Activated CD8-positive, alpha-beta memory T cell treated with anti-CD3 and anti-CD28 coated beads, Interleukin-2, amount 10 ng/mL, durations not matched to agents 7 days and 5 days (primary cell): ENCODE measurements around the gene TEAD4. TPM values are rescaled to one million over a fixed set of nuclear protein-coding genes. Genes with fewer than 3 reads are reported as not detected.

Source experiments
- ATAC-seq: fragments of 150-1000 bp; cut with Tn5 transposase; one replicate; pipeline ENCODE4 v1.10.0; 2021; ENCODE audit warnings: moderate library complexity
- CTCF ChIA-PET: fragments of 350-600 bp; sonication (Branson Sonifier 250); formaldehyde crosslinking; loops from one replicate; lab custom pipeline; 2021; ENCODE audit warnings: antibody characterized with exemption; lab: Charles Lee
- DNase-seq: peaks from one replicate; pipeline ENCODE4 v3.0.0-alpha.2; 2020
- H3K27ac Mint-ChIP-seq: one replicate; pipeline ENCODE4 v1.8.0; 2021; ENCODE audit warnings: mild to moderate bottlenecking, mixed read lengths
- H3K27me3 Mint-ChIP-seq: one replicate; pipeline ENCODE4 v1.8.0; 2021; ENCODE audit warnings: mixed read lengths
- H3K36me3 Mint-ChIP-seq: one replicate; pipeline ENCODE4 v1.8.0; 2021; ENCODE audit warnings: mild to moderate bottlenecking, mixed read lengths
- H3K4me1 Mint-ChIP-seq: one replicate; pipeline ENCODE4 v1.8.0; 2021; ENCODE audit warnings: mixed read lengths
- H3K4me3 Mint-ChIP-seq: one replicate; pipeline ENCODE4 v1.8.0; 2021; ENCODE audit warnings: mild to moderate bottlenecking, moderate library complexity, mixed read lengths
- H3K9me3 Mint-ChIP-seq: one replicate; pipeline ENCODE4 v1.8.0; 2022; ENCODE audit warnings: low read depth, mixed read lengths
- total RNA-seq, 2 experiments: library from RNA; stranded (reverse); gene quantifications; one replicate each; pipeline ENCODE4 v1.2.3, GENCODE V29; 2021

TEAD4 gene
- total RNA-seq, 2 experiments from 2014 or later = 0.44 to 1.6 TPM

GRCh38 chr12:2967651-2968050 is 8.5 kb downstream of the TEAD4 start:
- H3K27ac Mint-ChIP-seq = no peak overlapping the region
- CTCF ChIA-PET = no interaction called here
- no peak overlapping the region for H3K4me3 Mint-ChIP-seq

DNA sequence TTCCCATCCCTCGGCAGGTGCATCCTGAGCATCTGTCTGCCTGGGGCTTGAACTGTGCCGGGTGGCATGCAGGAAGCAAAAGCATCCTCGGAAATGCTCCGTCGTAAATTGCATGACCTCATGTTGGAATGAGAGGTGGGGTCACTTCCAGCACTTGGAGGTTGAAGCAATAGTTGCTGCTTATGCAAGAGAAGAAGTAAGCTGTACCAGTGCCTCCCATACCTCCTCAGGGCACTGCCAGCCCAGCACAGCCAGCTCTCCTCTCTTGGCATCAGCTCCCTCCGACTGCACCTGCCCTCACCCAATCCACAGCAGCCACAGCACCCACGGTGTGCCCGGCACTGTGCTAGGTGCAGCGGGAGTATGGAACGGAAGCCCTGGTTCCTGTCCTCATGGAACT is 11.5 kb downstream of the TEAD4 start:
- H3K36me3 Mint-ChIP-seq = no peaks in the 10 kb centered on the region
- H3K4me1 Mint-ChIP-seq = no peaks in the 10 kb centered on the region
- no peak overlapping the region for H3K4me3 Mint-ChIP-seq
- no peaks in the 10 kb centered on the region for H3K9me3 Mint-ChIP-seq
- peaks cover 2% of the 10 kb centered on the region for H3K27me3 Mint-ChIP-seq
- no peak for ATAC-seq
- CTCF ChIA-PET = no interaction called here
- H3K27ac Mint-ChIP-seq = no peak overlapping the region
- DNase-seq = no peak

More at GRCh38 chr12:2967651-2968050, 8.5 kb downstream of the TEAD4 start:
- Mint-ChIP-seq H3K27me3 (peaks cover 14% of the 10 kb centered on the region), H3K4me1 (no peaks in the 10 kb centered on the region), H3K36me3 (no peaks in the 10 kb centered on the region), H3K9me3 (no peaks in the 10 kb centered on the region)
- no peak for ATAC-seq
- DNase-seq = no peak

- peaks cover 2% of the 10 kb centered on the region for H3K27me3 Mint-ChIP-seq
Observed at GRCh38 chr12:2973566-2973965, 14.4 kb downstream of the TEAD4 start.

DNA sequence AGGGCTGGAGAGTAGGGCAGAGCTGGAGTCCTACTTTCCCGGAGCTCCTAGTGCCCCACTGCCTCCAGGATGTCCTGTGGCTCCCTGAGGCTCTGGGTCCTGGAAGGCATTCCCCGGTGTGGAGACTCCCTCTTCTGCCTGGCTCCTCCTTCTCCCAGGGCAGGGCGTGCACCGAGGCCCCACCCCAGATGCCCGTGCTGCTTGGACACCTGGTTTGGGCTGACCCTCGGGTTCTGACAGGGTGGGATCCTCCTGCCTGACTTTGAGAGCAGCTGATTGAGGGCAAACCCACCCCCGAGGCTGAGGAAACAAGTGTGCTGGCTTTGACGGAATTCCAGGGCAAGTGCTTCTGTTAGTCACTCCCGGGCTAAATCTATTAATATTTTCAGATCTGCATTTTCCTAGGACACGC is 15.4 kb downstream of the TEAD4 start:
- CTCF ChIA-PET = no interaction called here
- H3K27me3 Mint-ChIP-seq = no peaks in the 10 kb centered on the region
- H3K36me3 Mint-ChIP-seq = no peaks in the 10 kb centered on the region
- no peak overlapping the region for H3K27ac Mint-ChIP-seq
- H3K9me3 Mint-ChIP-seq = no peaks in the 10 kb centered on the region
- H3K4me3 Mint-ChIP-seq = no peak overlapping the region
- no peak for ATAC-seq
- no peak for DNase-seq
- H3K4me1 Mint-ChIP-seq = no peaks in the 10 kb centered on the region

More at GRCh38 chr12:2973566-2973965, 14.4 kb downstream of the TEAD4 start:
- no peaks in the 10 kb centered on the region for H3K36me3 Mint-ChIP-seq
- no peaks in the 10 kb centered on the region for H3K9me3 Mint-ChIP-seq
- H3K4me1 Mint-ChIP-seq = no peaks in the 10 kb centered on the region
- H3K27ac Mint-ChIP-seq = no peak overlapping the region
- no peak overlapping the region for H3K4me3 Mint-ChIP-seq
- DNase-seq = no peak
- CTCF ChIA-PET = no interaction called here
- ATAC-seq = no peak

GRCh38 chr12:2976581-2976996 is 17.4 kb downstream of the TEAD4 start:
- ATAC-seq (no peak), DNase-seq (no peak)
- Mint-ChIP-seq H3K36me3 (no peaks in the 10 kb centered on the region), H3K4me1 (no peaks in the 10 kb centered on the region), H3K27ac (no peak overlapping the region), H3K4me3 (no peak overlapping the region), H3K9me3 (no peaks in the 10 kb centered on the region), H3K27me3 (no peaks in the 10 kb centered on the region)
- CTCF ChIA-PET = no interaction called here

DNA sequence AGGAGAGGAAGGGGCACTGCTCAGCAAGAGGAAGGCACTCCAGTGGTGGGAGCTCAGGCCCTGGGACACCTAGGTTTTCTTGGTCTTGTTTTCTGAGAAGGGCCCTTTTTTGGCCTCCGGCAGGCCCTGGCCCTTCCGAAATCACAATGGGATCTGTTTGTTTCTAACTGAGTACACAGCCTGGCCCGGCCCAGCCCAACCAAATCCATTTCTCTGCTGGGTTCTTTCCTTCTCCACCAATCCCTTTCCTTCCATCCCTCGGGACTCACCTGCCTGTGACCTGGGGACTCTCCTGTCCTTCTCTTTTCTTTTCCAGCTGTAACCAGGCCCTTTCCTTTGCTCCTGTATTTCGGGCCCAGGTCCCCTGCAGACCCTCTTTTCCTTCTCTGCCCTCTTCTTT is 18.6 kb downstream of the TEAD4 start:
- H3K27ac Mint-ChIP-seq = no peak overlapping the region
- no peak overlapping the region for H3K4me3 Mint-ChIP-seq
- no peaks in the 10 kb centered on the region for H3K9me3 Mint-ChIP-seq
- H3K27me3 Mint-ChIP-seq = no peaks in the 10 kb centered on the region
- no peaks in the 10 kb centered on the region for H3K36me3 Mint-ChIP-seq
- ATAC-seq = no peak
- no peaks in the 10 kb centered on the region for H3K4me1 Mint-ChIP-seq
- no peak for DNase-seq
- CTCF ChIA-PET = no interaction called here

- H3K27ac Mint-ChIP-seq = no peak overlapping the region
- H3K27me3 Mint-ChIP-seq = no peaks in the 10 kb centered on the region
- CTCF ChIA-PET = no interaction called here
- ATAC-seq (no peak), DNase-seq (no peak)
- no peaks in the 10 kb centered on the region for H3K4me1 Mint-ChIP-seq
- H3K4me3 Mint-ChIP-seq = no peak overlapping the region
- H3K9me3 Mint-ChIP-seq = no peaks in the 10 kb centered on the region
- H3K36me3 Mint-ChIP-seq = no peaks in the 10 kb centered on the region
Observed at GRCh38 chr12:2979806-2980205, 20.6 kb downstream of the TEAD4 start.

DNA sequence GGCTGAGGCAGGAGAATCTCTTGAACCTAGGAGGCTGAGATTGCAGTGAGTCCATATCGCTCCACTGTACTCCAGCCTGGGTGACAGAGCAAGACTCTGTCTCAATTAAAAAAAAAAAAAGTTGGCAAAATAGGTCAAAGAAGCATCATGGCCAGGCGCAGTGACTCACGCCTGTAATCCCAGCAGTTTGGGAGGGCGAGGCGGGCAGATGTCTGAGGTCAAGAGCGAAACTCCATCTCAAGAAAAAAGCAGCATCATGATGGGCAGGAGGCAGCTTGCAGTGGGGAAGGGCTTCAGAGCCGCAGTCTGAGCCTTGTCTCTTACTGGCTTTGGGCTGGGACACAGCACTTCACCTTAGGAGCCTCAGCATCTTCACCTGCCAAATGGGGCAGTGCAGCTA is 21.4 kb downstream of the TEAD4 start:
- no peaks in the 10 kb centered on the region for H3K4me1 Mint-ChIP-seq
- no peaks in the 10 kb centered on the region for H3K36me3 Mint-ChIP-seq
- no peaks in the 10 kb centered on the region for H3K9me3 Mint-ChIP-seq
- ATAC-seq (no peak), DNase-seq (no peak)
- no peak overlapping the region for H3K27ac Mint-ChIP-seq
- CTCF ChIA-PET = no interaction called here
- no peak overlapping the region for H3K4me3 Mint-ChIP-seq
- no peaks in the 10 kb centered on the region for H3K27me3 Mint-ChIP-seq

DNA sequence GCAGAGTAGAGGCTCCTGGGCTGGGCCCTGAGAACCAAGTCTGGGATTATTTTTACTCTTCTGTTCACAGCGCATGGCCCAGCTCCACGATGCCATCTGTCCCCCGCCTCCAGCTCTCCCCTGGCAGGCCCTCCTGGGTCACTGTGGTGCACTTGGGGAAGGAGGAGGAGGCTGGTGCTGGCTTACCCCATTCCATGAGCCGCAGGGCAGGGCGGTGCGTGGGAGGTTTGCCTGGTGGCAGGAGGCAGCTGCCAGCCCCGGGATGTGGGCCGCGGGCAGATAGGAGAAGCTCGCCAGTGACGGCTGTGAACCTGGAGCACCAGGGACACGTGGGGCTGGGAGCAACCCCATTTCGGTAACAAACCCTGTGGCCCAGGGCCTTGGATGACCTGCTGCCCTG is 23.2 kb downstream of the TEAD4 start:
- H3K9me3 Mint-ChIP-seq = no peaks in the 10 kb centered on the region
- CTCF ChIA-PET = no interaction called here
- no peak for ATAC-seq
- H3K4me3 Mint-ChIP-seq = no peak overlapping the region
- no peaks in the 10 kb centered on the region for H3K36me3 Mint-ChIP-seq
- no peak overlapping the region for H3K27ac Mint-ChIP-seq
- no peaks in the 10 kb centered on the region for H3K27me3 Mint-ChIP-seq
- no peaks in the 10 kb centered on the region for H3K4me1 Mint-ChIP-seq
- no peak for DNase-seq

DNA sequence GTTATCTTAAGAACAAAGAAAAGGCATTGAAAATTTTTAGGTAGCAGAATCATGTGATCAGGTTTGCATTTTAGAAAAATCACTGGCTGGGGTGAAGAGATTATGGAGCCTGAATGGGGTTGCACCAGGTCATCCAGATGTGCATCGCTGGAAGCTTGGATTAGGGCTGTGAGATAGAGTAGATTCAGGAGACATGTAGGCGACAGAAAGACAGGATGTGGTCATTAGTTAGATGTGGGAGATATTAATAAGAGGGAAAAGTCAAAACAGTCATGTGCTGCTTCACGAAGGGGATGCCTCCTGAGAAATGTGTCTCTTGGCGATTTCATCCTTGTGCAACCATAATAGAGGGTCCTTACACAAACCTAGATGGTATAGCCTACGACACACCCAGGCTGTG is 25.1 kb downstream of the TEAD4 start:
- Mint-ChIP-seq H3K36me3 (no peaks in the 10 kb centered on the region), H3K9me3 (no peaks in the 10 kb centered on the region), H3K4me3 (no peak overlapping the region), H3K27ac (no peak overlapping the region), H3K27me3 (no peaks in the 10 kb centered on the region), H3K4me1 (no peaks in the 10 kb centered on the region)
- DNase-seq = no peak
- CTCF ChIA-PET = no interaction called here
- no peak for ATAC-seq

GRCh38 chr12:2984698-2985097 is 25.5 kb downstream of the TEAD4 start:
- H3K27me3 Mint-ChIP-seq = no peaks in the 10 kb centered on the region
- CTCF ChIA-PET = no interaction called here
- no peak for DNase-seq

DNA sequence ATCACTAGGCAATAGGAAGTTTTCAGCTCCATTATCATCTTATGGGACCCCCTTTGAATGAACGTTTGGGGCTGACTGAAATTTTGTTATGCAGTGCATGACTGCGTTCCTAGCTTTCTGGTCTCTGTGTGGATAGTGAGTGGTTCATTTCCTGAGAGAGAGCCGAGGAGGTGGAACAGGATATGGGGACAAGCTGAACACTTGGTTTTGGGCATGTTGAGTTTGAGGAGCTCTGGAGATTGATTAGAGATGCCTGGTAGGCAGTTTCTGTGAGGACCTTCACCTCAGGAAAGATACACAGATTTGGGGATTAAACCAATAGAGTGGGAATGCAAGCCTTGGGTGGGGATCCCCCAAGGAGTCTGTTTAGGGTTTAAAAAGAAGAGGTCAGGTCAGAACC is 27.7 kb downstream of the TEAD4 start:
- no peak overlapping the region for H3K4me3 Mint-ChIP-seq
- ATAC-seq (no peak), DNase-seq (no peak)
- CTCF ChIA-PET = no interaction called here
- H3K27ac Mint-ChIP-seq = no peak overlapping the region
- H3K4me1 Mint-ChIP-seq = no peaks in the 10 kb centered on the region
- H3K9me3 Mint-ChIP-seq = no peaks in the 10 kb centered on the region
- H3K27me3 Mint-ChIP-seq = no peaks in the 10 kb centered on the region
- H3K36me3 Mint-ChIP-seq = no peaks in the 10 kb centered on the region

More at GRCh38 chr12:2984698-2985097, 25.5 kb downstream of the TEAD4 start:
- H3K4me1 Mint-ChIP-seq = no peaks in the 10 kb centered on the region
- H3K27ac Mint-ChIP-seq = no peak overlapping the region
- no peaks in the 10 kb centered on the region for H3K9me3 Mint-ChIP-seq
- ATAC-seq = no peak
- no peak overlapping the region for H3K4me3 Mint-ChIP-seq
- H3K36me3 Mint-ChIP-seq = no peaks in the 10 kb centered on the region

GRCh38 chr12:2988494-2988893 is 29.3 kb downstream of the TEAD4 start:
- no peaks in the 10 kb centered on the region for H3K36me3 Mint-ChIP-seq
- no peak overlapping the region for H3K4me3 Mint-ChIP-seq
- CTCF ChIA-PET = no interaction called here
- no peaks in the 10 kb centered on the region for H3K27me3 Mint-ChIP-seq
- DNase-seq = no peak
- H3K4me1 Mint-ChIP-seq = no peaks in the 10 kb centered on the region
- no peaks in the 10 kb centered on the region for H3K9me3 Mint-ChIP-seq
- H3K27ac Mint-ChIP-seq = no peak overlapping the region
- ATAC-seq = no peak

GRCh38 chr12:2992724-2993123 is 33.5 kb downstream of the TEAD4 start:
- ATAC-seq (no peak), DNase-seq (no peak)
- no peaks in the 10 kb centered on the region for H3K27me3 Mint-ChIP-seq
- no peaks in the 10 kb centered on the region for H3K36me3 Mint-ChIP-seq
- H3K9me3 Mint-ChIP-seq = no peaks in the 10 kb centered on the region
- no peak overlapping the region for H3K4me3 Mint-ChIP-seq
- CTCF ChIA-PET = no interaction called here
- no peaks in the 10 kb centered on the region for H3K4me1 Mint-ChIP-seq
- H3K27ac Mint-ChIP-seq = no peak overlapping the region
